MM.1S (cell line): ENCODE data around the gene SEMA3D.

Source experiments
- DNase-seq: peaks from one replicate; pipeline ENCODE4 v3.0.0-alpha.2; 2015
- H2AFZ ChIP-seq: fragments of 300-600 bp; sonication (generic); 2 replicates; pipeline ENCODE4 v1.6.0; 2016; ENCODE audit warnings: antibody characterized with exemption, low read length
- H3F3A ChIP-seq: fragments of 300-600 bp; sonication (generic); 2 replicates; pipeline ENCODE4 v1.6.1; 2016; ENCODE audit warnings: mild to moderate bottlenecking, antibody characterized with exemption, low read length, moderate library complexity, mixed read lengths; ENCODE audit not compliant: insufficient read depth
- H3K27ac ChIP-seq: fragments of 300-600 bp; sonication (generic); 2 replicates; pipeline ENCODE4 v1.5.1; 2016; ENCODE audit warnings: mild to moderate bottlenecking, low read length
- H3K27me3 ChIP-seq: fragments of 300-600 bp; sonication (generic); replicated peaks from 2 replicates; pipeline ENCODE4 v1.6.0; 2016; ENCODE audit warnings: low read length; ENCODE audit not compliant: insufficient read depth
- H3K36me3 ChIP-seq: fragments of 300-600 bp; sonication (generic); replicated peaks from 2 replicates; pipeline ENCODE4 v1.6.1; 2016; ENCODE audit warnings: mild to moderate bottlenecking, low read length, mixed read lengths; ENCODE audit not compliant: insufficient read depth
- H3K4me1 ChIP-seq: fragments of 300-600 bp; sonication (generic); 2 replicates; pipeline ENCODE4 v1.6.1; 2016; ENCODE audit warnings: low read length, mixed read lengths
- H3K4me2 ChIP-seq: fragments of 300-600 bp; sonication (generic); 2 replicates; pipeline ENCODE4 v1.6.0; 2016; ENCODE audit warnings: low read depth, low read length
- H3K4me3 ChIP-seq: fragments of 300-600 bp; sonication (generic); 2 replicates; pipeline ENCODE4 v1.5.1; 2016; ENCODE audit warnings: low read length, mixed read lengths
- H3K79me2 ChIP-seq: fragments of 300-600 bp; sonication (generic); 2 replicates; pipeline ENCODE4 v1.6.1; 2016; ENCODE audit warnings: mixed run types, low read length, mixed read lengths
- H3K9ac ChIP-seq: fragments of 300-600 bp; sonication (generic); 2 replicates; pipeline ENCODE4 v1.6.1; 2016; ENCODE audit warnings: low read length, mixed read lengths
- H3K9me2 ChIP-seq: fragments of 300-600 bp; sonication (generic); replicated peaks from 2 replicates; pipeline ENCODE4 v1.6.1; 2016; ENCODE audit warnings: mild to moderate bottlenecking, low read length, mixed read lengths; ENCODE audit not compliant: insufficient read depth
- H3K9me3 ChIP-seq: fragments of 300-600 bp; sonication (generic); replicated peaks from 2 replicates; pipeline ENCODE4 v1.6.1; 2016; ENCODE audit warnings: mild to moderate bottlenecking, low read length, mixed read lengths; ENCODE audit not compliant: insufficient read depth
- H4K20me1 ChIP-seq: fragments of 300-600 bp; sonication (generic); 2 replicates; pipeline ENCODE4 v1.6.1; 2016; ENCODE audit warnings: mild to moderate bottlenecking, low read length, moderate library complexity, mixed read lengths; ENCODE audit not compliant: insufficient read depth
- EZH2 ChIP-seq: fragments of 300-600 bp; sonication (generic); optimal IDR thresholded peaks from 2 replicates; pipeline ENCODE3; 2017; ENCODE audit warnings: low read depth, mild to moderate bottlenecking, antibody characterized with exemption, low read length, mixed read lengths
- EZH2phosphoT487 ChIP-seq: fragments of 300-600 bp; sonication (generic); IDR thresholded peaks from 2 replicates; pipeline ENCODE4 v1.6.1; 2018; ENCODE audit warnings: antibody characterized with exemption, low read length
- TF ChIP-seq, protein P1 (sequence below): fragments of 300-600 bp; sonication (generic); IDR thresholded peaks from 2 replicates; pipeline ENCODE4 v1.5.1; 2016; ENCODE audit warnings: antibody characterized with exemption, low read length, mixed read lengths

SEMA3D gene

GRCh38 chr7:85000735-85001350 is 186.0 kb downstream of the SEMA3D start:
- no peak overlapping the region for H3K4me2 ChIP-seq
- H3K4me3 ChIP-seq, result no peak overlapping the region
- no peaks in the 10 kb centered on the region for H3K9me2 ChIP-seq
- H3F3A ChIP-seq, result no peaks in the 10 kb centered on the region
- no peaks in the 10 kb centered on the region for H4K20me1 ChIP-seq
- no peaks in the 10 kb centered on the region for H3K9me3 ChIP-seq
- H3K27me3 ChIP-seq, result no peaks in the 10 kb centered on the region
- TF ChIP-seq, protein P1, sequence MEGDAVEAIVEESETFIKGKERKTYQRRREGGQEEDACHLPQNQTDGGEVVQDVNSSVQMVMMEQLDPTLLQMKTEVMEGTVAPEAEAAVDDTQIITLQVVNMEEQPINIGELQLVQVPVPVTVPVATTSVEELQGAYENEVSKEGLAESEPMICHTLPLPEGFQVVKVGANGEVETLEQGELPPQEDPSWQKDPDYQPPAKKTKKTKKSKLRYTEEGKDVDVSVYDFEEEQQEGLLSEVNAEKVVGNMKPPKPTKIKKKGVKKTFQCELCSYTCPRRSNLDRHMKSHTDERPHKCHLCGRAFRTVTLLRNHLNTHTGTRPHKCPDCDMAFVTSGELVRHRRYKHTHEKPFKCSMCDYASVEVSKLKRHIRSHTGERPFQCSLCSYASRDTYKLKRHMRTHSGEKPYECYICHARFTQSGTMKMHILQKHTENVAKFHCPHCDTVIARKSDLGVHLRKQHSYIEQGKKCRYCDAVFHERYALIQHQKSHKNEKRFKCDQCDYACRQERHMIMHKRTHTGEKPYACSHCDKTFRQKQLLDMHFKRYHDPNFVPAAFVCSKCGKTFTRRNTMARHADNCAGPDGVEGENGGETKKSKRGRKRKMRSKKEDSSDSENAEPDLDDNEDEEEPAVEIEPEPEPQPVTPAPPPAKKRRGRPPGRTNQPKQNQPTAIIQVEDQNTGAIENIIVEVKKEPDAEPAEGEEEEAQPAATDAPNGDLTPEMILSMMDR, result no peak
- H2AFZ ChIP-seq, result no peak overlapping the region
- H3K27ac ChIP-seq, result no peak overlapping the region
- no peak overlapping the region for H3K9ac ChIP-seq
- no peaks in the 10 kb centered on the region for H3K79me2 ChIP-seq
- no peak for DNase-seq
- no peaks in the 10 kb centered on the region for H3K4me1 ChIP-seq
- no peaks in the 10 kb centered on the region for H3K36me3 ChIP-seq

DNA sequence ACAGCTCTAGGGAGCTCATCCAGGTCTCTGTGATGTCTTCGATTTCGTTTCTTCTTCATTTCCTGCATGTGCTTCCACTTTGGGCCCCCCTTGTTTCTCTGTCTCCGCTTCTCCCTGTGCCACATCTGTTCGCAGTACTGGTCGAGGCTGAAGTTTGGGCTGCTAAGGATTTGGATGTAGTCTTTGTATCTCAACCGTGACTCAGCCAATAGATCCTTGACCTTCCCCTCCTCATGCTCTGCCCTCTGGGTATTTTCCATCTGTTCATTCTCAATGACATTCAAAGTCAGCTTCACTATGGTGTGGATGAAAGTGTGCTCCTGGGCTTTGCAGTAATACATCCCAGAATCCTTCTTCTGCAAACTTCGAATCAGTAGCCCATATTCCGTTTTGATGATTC is 187.4 kb downstream of the SEMA3D start:
- H3K9ac ChIP-seq, result no peak overlapping the region
- no peaks in the 10 kb centered on the region for H4K20me1 ChIP-seq
- H3K4me2 ChIP-seq, result no peak overlapping the region
- no peaks in the 10 kb centered on the region for H3K36me3 ChIP-seq
- DNase-seq, result no peak
- no peaks in the 10 kb centered on the region for H3F3A ChIP-seq
- H3K4me1 ChIP-seq, result no peaks in the 10 kb centered on the region
- no peaks in the 10 kb centered on the region for H3K27me3 ChIP-seq
- TF ChIP-seq, protein P1, result no peak
- TF ChIP-seq EZH2phosphoT487 (no peak), EZH2 (no peak)
- no peaks in the 10 kb centered on the region for H3K9me3 ChIP-seq
- no peaks in the 10 kb centered on the region for H3K79me2 ChIP-seq
- no peaks in the 10 kb centered on the region for H3K9me2 ChIP-seq
- no peak overlapping the region for H3K27ac ChIP-seq
- H2AFZ ChIP-seq, result no peak overlapping the region
- H3K4me3 ChIP-seq, result no peak overlapping the region

DNA sequence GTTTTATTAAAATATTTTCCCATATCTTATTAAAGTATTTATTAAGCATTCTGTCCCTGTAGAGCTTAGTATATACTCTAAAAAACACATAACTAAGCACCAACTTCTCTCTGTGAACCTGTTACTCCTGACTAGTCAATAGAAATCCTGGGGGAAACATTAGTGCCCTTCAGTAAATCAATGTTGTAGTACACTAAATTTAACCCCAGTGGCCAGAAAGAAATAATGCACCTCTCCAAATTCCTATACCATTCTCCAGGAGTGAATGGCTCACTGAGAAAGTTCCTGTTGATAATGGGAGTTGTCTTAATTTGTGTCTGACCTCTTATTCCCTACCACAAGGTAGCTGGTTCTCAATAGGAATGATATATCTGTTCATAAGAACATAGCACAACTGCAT is 188.2 kb downstream of the SEMA3D start:
- H4K20me1 ChIP-seq, result no peaks in the 10 kb centered on the region
- H3K79me2 ChIP-seq, result no peaks in the 10 kb centered on the region
- H3K36me3 ChIP-seq, result no peaks in the 10 kb centered on the region
- H3K27me3 ChIP-seq, result no peaks in the 10 kb centered on the region
- DNase-seq, result no peak
- H3K27ac ChIP-seq, result no peak overlapping the region
- TF ChIP-seq, protein P1, result no peak
- TF ChIP-seq EZH2phosphoT487, result no peak
- TF ChIP-seq EZH2, result no peak
- H3K9me2 ChIP-seq, result no peaks in the 10 kb centered on the region
- no peak overlapping the region for H3K4me2 ChIP-seq
- no peak overlapping the region for H3K9ac ChIP-seq
- H3F3A ChIP-seq, result no peaks in the 10 kb centered on the region
- H3K4me3 ChIP-seq, result no peak overlapping the region
- H3K9me3 ChIP-seq, result no peaks in the 10 kb centered on the region
- no peak overlapping the region for H2AFZ ChIP-seq
- no peaks in the 10 kb centered on the region for H3K4me1 ChIP-seq
